Nephron (organoid): ENCODE results near the gene SBF2.
A peak's percentile ranks its signal among the peaks of the same experiment; 100 is the strongest.

Experiments used
- H3K27ac Mint-ChIP-seq, 3 experiments: 2 replicates each; pipeline ENCODE4 v1.8.0; 2020; ENCODE audit warnings: mixed read lengths in 3 of 3, mild to moderate bottlenecking in 2 of 3, moderate library complexity in 1 of 3
- H3K27me3 Mint-ChIP-seq: 2 replicates; pipeline ENCODE4 v1.8.0; 2021; ENCODE audit warnings: low read depth, mild to moderate bottlenecking, moderate library complexity, mixed read lengths
- H3K36me3 Mint-ChIP-seq: 2 replicates; pipeline ENCODE4 v1.8.0; 2020; ENCODE audit warnings: low read depth, mixed read lengths
- H3K4me1 Mint-ChIP-seq: 2 replicates; pipeline ENCODE4 v1.8.0; 2020; ENCODE audit warnings: mixed read lengths
- H3K4me3 Mint-ChIP-seq, 3 experiments: 2 replicates each; pipeline ENCODE4 v1.8.0; 2020; ENCODE audit warnings: mild to moderate bottlenecking in 3 of 3, mixed read lengths in 3 of 3, moderate library complexity in 2 of 3
- H3K9me3 Mint-ChIP-seq: 2 replicates; pipeline ENCODE4 v1.8.0; 2020; ENCODE audit warnings: mixed read lengths
- TF ChIP-seq, protein P1 (sequence below), 3 experiments: fragments of 200-600 bp; sonication (generic); IDR thresholded peaks; one replicate each; pipeline ENCODE4 v1.5.0; 2021; ENCODE audit warnings: antibody characterized with exemption in 3 of 3; ENCODE audit not compliant: unreplicated experiment in 3 of 3

Gene SBF2

DNA sequence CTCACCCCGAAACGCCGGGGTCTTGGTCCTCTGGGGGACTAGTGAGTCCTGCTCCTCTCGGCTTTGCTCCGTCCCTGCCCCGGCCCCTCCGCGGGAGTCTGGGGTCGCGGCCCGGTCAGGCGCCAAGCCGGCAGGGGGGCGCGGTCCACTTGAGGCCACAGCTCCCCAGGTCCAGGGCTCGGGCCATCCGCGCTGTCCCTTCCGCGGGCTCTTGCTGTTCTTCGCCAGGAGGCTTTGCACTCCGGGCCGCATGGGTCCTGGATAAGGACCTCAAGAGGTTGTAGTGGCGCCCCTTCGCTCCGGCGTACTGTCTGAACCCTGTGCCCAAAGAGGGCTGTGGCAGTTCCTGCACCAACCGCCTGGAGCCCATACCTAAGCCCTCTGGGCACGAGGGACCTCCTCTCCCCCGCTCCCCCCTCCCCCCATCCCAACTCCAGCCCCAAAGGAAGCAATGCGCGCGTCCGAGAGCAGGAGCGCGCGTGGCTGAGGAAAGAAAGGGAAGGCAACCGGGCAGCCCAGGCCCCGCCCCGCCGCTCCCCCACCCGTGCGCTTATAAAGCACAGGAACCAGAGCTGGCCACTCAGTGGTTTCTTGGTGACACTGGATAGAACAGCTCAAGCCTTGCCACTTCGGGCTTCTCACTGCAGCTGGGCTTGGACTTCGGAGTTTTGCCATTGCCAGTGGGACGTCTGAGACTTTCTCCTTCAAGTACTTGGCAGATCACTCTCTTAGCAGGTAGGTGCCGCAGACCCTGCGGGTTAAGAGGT lies 10.7 kb upstream of the SBF2 start, which contains the start of gene ADM:
TSS of gene ADM (plus strand) at position 579 of the 767 bp plus-strand sequence. CDS start 628 bp downstream, outside the sequence.
- peak within 1 kb of the TSS; percentile 19 to 94 (median 94) for H3K27ac Mint-ChIP-seq
- H3K4me3 Mint-ChIP-seq, result peak within 1 kb of the TSS; percentile 92 to 100 (median 95)
- H3K36me3 Mint-ChIP-seq, result no peaks in the 10 kb centered on the region
- TF ChIP-seq, protein P1, sequence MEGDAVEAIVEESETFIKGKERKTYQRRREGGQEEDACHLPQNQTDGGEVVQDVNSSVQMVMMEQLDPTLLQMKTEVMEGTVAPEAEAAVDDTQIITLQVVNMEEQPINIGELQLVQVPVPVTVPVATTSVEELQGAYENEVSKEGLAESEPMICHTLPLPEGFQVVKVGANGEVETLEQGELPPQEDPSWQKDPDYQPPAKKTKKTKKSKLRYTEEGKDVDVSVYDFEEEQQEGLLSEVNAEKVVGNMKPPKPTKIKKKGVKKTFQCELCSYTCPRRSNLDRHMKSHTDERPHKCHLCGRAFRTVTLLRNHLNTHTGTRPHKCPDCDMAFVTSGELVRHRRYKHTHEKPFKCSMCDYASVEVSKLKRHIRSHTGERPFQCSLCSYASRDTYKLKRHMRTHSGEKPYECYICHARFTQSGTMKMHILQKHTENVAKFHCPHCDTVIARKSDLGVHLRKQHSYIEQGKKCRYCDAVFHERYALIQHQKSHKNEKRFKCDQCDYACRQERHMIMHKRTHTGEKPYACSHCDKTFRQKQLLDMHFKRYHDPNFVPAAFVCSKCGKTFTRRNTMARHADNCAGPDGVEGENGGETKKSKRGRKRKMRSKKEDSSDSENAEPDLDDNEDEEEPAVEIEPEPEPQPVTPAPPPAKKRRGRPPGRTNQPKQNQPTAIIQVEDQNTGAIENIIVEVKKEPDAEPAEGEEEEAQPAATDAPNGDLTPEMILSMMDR (IDR thresholded peaks at IDR 0.05; ENCODE audit: unreplicated experiment in 3 of 3), result peak; percentile 38 to 62 (median 53)
- H3K27me3 Mint-ChIP-seq, result peaks cover 85% of the 10 kb centered on the region
- H3K4me1 Mint-ChIP-seq, result peaks cover 51% of the 10 kb centered on the region
- H3K9me3 Mint-ChIP-seq, result no peaks in the 10 kb centered on the region

DNA sequence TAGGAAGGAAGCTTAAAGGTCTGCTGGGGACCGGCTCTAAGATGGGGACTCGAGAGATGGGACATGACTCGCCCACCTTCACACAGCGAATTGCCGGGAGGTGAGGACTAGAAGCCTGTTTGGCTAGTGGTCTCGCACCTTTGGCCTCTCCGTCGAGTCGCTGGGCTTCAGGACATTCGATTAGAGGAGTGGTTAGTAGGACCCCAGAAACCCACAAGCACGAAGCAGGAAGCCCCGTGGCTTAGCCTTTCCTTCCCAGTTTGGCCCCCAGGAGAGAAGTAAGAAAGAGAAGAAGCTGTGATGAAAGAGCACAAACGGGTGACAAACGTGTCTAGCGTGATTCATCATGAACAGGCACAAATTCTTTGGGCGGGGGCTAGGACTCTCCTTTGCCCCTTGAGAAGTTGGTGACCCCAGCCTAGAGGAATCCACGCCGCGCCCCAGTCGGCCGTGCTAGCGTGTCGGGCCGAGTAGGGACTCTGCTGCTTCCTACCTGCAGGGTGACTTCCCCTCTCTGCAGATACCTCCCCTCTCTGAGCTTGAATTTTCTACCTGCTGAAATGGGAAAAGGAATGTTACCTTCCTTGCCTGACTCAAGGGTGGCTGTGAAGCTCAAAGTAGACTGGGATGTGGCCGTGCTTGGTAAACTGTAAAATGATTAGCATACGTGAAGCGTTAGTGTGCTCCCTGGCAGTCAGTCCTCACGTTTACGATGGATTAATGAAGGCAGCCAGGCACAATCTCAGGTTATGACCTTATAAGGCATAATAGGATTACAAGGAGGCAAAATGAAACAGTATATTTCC lies 9.7 kb upstream of the SBF2 start:
- H3K27me3 Mint-ChIP-seq, result peaks cover 84% of the 10 kb centered on the region
- no peaks in the 10 kb centered on the region for H3K36me3 Mint-ChIP-seq
- peak overlapping the region; percentile 92 to 100 (median 95) for H3K4me3 Mint-ChIP-seq

DNA sequence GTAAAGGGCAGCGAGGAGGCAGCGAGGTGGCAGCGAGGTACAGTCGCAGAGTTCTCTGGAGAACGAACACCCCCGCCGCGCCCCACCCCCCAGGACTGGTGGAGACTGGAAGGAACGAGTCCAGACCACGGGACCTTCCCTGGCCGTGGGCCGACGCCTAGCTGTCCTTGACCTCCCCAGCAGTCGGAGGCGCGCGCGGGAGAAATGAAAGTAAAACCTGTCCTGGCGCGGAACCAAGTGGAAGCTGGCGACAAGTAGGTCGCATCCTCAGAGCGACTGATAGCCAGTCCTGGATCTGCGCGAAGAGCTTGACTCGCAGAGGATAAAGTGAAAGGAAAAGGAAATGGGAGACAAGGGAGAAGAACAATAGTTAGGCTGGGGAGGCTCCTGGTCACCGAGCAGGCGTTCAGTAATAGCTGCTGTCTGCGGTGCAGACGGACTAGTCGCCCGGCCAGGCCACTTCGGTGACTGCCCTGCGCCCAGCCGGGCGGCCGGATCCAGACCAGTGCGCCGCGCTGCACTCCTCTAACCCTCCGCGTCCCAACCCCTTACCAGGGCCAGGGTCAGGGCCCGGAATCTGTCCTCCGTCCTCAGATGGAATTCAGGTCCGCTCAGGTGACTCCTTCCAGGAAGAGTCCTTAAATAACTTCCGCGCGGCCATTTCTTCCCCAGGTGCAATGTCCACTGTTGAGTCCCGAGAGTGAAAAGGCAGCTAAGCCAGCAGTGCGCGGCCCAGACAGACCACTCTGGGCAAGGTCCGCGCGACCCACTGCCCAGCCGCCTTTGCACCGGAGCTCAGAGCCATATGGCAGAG lies 8.9 kb upstream of the SBF2 start:
- Mint-ChIP-seq H3K27me3 (peaks cover 82% of the 10 kb centered on the region), H3K27ac (peak overlapping the region; percentile 19 to 94 (median 94)), H3K36me3 (no peaks in the 10 kb centered on the region), H3K9me3 (no peaks in the 10 kb centered on the region), H3K4me3 (peak overlapping the region; percentile 92 to 100 (median 95)), H3K4me1 (peaks cover 42% of the 10 kb centered on the region)
- TF ChIP-seq, protein P1 (IDR thresholded peaks at IDR 0.05; ENCODE audit: unreplicated experiment in 3 of 3), result no peak

More for the DNA sequence above, 9.7 kb upstream of the SBF2 start:
- peaks cover 43% of the 10 kb centered on the region for H3K4me1 Mint-ChIP-seq
- TF ChIP-seq, protein P1 (IDR thresholded peaks at IDR 0.05; ENCODE audit: unreplicated experiment in 3 of 3), result no peak
- H3K9me3 Mint-ChIP-seq, result no peaks in the 10 kb centered on the region
- H3K27ac Mint-ChIP-seq, result peak overlapping the region; percentile 19 to 94 (median 94)

DNA sequence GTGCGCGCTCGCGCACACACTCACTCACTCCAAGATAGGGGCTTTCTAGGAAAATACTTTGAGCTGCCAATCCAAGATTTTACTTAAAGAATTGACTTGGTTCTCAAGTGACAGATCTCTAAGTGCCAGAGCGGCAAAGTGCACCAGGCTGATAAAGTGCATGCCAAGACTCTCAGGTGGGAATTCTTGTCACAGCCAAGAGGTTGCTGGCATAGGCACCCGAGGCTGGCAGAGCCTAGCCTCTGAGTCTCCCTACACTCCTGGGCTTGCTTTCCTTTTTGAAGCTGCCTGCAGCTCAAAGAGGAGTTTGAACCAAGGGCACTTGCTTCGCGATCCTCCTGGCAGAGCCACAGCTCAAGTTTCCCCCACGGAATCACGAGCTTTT lies 8.3 kb upstream of the SBF2 start:
- peak overlapping the region; percentile 92 to 100 (median 95) for H3K4me3 Mint-ChIP-seq
- no peaks in the 10 kb centered on the region for H3K9me3 Mint-ChIP-seq
- H3K27ac Mint-ChIP-seq, result peak overlapping the region; percentile 19 to 94 (median 94)
- peaks cover 43% of the 10 kb centered on the region for H3K4me1 Mint-ChIP-seq
- TF ChIP-seq, protein P1 (IDR thresholded peaks at IDR 0.05; ENCODE audit: unreplicated experiment in 3 of 3), result no peak
- peaks cover 76% of the 10 kb centered on the region for H3K27me3 Mint-ChIP-seq
- no peaks in the 10 kb centered on the region for H3K36me3 Mint-ChIP-seq

DNA sequence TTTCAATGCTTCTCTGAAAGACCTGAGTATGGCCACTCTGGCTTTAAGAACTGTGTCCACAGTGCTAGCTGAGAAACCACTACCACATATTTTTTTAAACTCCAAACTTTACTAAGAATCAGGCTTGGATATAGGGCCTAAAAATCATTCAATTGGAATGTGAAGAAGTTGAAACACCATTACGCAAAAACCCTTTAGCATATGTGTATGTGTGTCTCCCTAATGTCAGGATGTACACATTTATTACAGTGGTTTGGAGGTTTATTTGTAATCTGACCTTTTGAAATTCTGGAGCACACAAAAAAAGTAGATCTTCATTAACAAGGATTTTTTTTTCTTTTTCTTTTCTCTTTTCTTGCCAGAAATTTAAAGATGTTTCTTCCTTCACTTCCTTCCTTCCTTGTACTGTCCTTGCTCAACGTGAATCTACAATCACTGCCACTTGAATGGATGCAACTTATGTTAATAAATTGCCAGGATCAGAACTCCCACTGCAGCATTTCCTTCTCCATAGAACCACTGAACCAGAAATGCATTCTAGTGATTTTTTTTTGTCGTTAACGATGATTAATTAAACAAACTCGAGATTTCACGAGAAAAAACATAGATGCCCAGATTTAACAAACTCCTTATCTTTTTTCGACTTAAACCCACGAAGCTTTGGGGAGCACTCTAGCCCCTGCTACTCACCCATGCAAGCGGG lies 7.8 kb upstream of the SBF2 start:
- TF ChIP-seq, protein P1 (IDR thresholded peaks at IDR 0.05; ENCODE audit: unreplicated experiment in 3 of 3), result no peak
- Mint-ChIP-seq H3K4me3 (peak overlapping the region; percentile 92 to 100 (median 95)), H3K27ac (peak overlapping the region; percentile 19 to 58 (median 33)), H3K9me3 (no peaks in the 10 kb centered on the region), H3K36me3 (no peaks in the 10 kb centered on the region), H3K4me1 (peaks cover 37% of the 10 kb centered on the region), H3K27me3 (peaks cover 72% of the 10 kb centered on the region)
